HCT116 (cell line): ENCODE measurements around the gene HORMAD1.

Source experiments
- CEBPB ChIP-seq: IDR thresholded peaks from 2 replicates; pipeline ENCODE4 v1.6.1; 2012; ENCODE audit warnings: low read depth
- CTCF ChIP-seq, 3 experiments: fragments of 200-600 bp in 1 of 3; sonication (generic) in 1 of 3; IDR thresholded peaks in 2 of 3; conservative IDR thresholded peaks in 1 of 3; 2 replicates each; pipeline ENCODE4 v1.5.1; 2012 to 2017; ENCODE audit warnings: low read depth in 2 of 3, low read length in 2 of 3, antibody characterized with exemption in 1 of 3, borderline replicate concordance in 1 of 3, control low read depth in 1 of 3, mild to moderate bottlenecking in 1 of 3, mixed read lengths in 1 of 3, mixed run types in 1 of 3, moderate library complexity in 1 of 3; ENCODE audit not compliant: insufficient read depth in 1 of 3
- EZH2 ChIP-seq: fragments of 200-600 bp; sonication (generic); IDR thresholded peaks from 2 replicates; pipeline ENCODE4 v1.6.1; 2017; ENCODE audit warnings: antibody characterized with exemption, mixed run types
- EZH2phosphoT487 ChIP-seq: fragments of 200-600 bp; IDR thresholded peaks from 2 replicates; pipeline ENCODE4 v1.6.1; 2018; ENCODE audit warnings: antibody characterized with exemption, borderline replicate concordance
- JUND ChIP-seq: IDR thresholded peaks from 2 replicates; pipeline ENCODE4 v1.6.1; 2012
- POLR2A ChIP-seq: IDR thresholded peaks from 2 replicates; pipeline ENCODE4 v1.7.0; 2011; ENCODE audit warnings: borderline replicate concordance; ENCODE audit not compliant: insufficient read depth, insufficient read length; ENCODE audit errors: extremely low read depth
- POLR2AphosphoS5 ChIP-seq: IDR thresholded peaks from 2 replicates; pipeline ENCODE4 v1.6.1; 2011; ENCODE audit warnings: mild to moderate bottlenecking, low read depth, low read length, moderate library complexity
- RAD21 ChIP-seq: IDR thresholded peaks from 2 replicates; pipeline ENCODE4 v1.6.1; 2012; ENCODE audit warnings: low read depth, mild to moderate bottlenecking
- REST ChIP-seq: IDR thresholded peaks from 2 replicates; pipeline ENCODE4 v1.6.1; 2012; ENCODE audit warnings: low read depth
- SP1 ChIP-seq: IDR thresholded peaks from 2 replicates; pipeline ENCODE4 v1.6.1; 2012; ENCODE audit warnings: low read depth
- TCF7L2 ChIP-seq: IDR thresholded peaks from 2 replicates; pipeline ENCODE4 v1.7.0; 2011; ENCODE audit warnings: borderline replicate concordance, inconsistent platforms; ENCODE audit not compliant: insufficient read depth, insufficient read length; ENCODE audit errors: extremely low read depth
- ZFX ChIP-seq: fragments of 450-650 bp; IDR thresholded peaks from 2 replicates; pipeline ENCODE4 v1.6.1; 2017
- TF ChIP-seq, protein P1 (sequence below): IDR thresholded peaks from 2 replicates; pipeline ENCODE4 v1.6.1; 2011; ENCODE audit warnings: mild to moderate bottlenecking, low read length, moderate library complexity; ENCODE audit not compliant: insufficient replicate concordance; ENCODE audit errors: extremely low read depth

- no peak for TF ChIP-seq POLR2AphosphoS5
- TF ChIP-seq CTCF (IDR thresholded peaks at IDR 0.05 in 2 of 3, conservative IDR thresholded peaks at IDR 0.05 in 1 of 3; ENCODE audit: borderline replicate concordance in 1 of 3, insufficient read depth in 1 of 3, low read depth in 2 of 3, low read length in 2 of 3), result no peak
- TF ChIP-seq REST, result no peak
- TF ChIP-seq, protein P1, sequence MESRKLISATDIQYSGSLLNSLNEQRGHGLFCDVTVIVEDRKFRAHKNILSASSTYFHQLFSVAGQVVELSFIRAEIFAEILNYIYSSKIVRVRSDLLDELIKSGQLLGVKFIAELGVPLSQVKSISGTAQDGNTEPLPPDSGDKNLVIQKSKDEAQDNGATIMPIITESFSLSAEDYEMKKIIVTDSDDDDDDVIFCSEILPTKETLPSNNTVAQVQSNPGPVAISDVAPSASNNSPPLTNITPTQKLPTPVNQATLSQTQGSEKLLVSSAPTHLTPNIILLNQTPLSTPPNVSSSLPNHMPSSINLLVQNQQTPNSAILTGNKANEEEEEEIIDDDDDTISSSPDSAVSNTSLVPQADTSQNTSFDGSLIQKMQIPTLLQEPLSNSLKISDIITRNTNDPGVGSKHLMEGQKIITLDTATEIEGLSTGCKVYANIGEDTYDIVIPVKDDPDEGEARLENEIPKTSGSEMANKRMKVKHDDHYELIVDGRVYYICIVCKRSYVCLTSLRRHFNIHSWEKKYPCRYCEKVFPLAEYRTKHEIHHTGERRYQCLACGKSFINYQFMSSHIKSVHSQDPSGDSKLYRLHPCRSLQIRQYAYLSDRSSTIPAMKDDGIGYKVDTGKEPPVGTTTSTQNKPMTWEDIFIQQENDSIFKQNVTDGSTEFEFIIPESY, result no peak
- TF ChIP-seq SP1, result no peak
- no peak for TF ChIP-seq TCF7L2
- no peak for TF ChIP-seq CEBPB
- no peak for TF ChIP-seq POLR2A
- no peak for TF ChIP-seq EZH2phosphoT487
- TF ChIP-seq JUND, result no peak
- no peak for TF ChIP-seq EZH2
- TF ChIP-seq ZFX, result no peak
- no peak for TF ChIP-seq RAD21
Observed at GRCh38 chr1:150661156-150661555, 59.5 kb downstream of the HORMAD1 start.
